Prostate gland (tissue), 2 donors: ENCODE measurements around the gene ADAM17.

ENCODE experiments used
- CTCF ChIP-seq, 4 experiments: fragments of 200-600 bp in 2 of 4; fragments of 450-650 bp in 2 of 4; sonication (generic) in 2 of 4; IDR thresholded peaks; 1 replicate in 3 of 4; 2 replicates in 1 of 4; pipeline ENCODE4 v1.5.1; 2016 to 2019; ENCODE audit warnings: antibody characterized with exemption in 4 of 4, mild to moderate bottlenecking in 2 of 4, moderate library complexity in 2 of 4
- POLR2A ChIP-seq: fragments of 450-650 bp; IDR thresholded peaks from one replicate; pipeline ENCODE4 v1.6.1; 2016; ENCODE audit warnings: antibody characterized with exemption, mild to moderate bottlenecking

DNA sequence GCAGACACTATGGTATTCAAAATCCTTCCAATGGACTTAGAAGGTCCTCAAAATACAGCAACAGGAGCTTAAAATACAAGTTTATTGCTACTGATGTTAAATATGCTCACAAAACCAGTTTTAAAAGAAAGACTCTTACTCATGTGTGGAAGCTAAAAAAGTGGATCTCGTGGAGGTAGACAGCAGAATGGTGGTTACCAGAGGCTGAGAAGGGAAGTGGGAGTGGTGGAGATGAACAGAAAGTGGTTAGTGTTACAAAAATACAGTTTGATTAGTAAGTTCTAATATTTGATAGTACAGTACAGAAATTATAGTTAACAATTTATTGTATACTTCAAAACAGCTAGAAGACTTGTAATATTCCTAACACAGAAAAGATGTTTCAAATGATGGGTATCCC lies 12.1 kb downstream of the ADAM17 start:
- TF ChIP-seq CTCF (IDR thresholded peaks at IDR 0.05) (no peak), POLR2A (no peak)
